Measurements from ENCODE around the gene ARF6.
A peak's percentile ranks its signal among the peaks of the same experiment; 100 is the strongest.
"Not testable (repeated sequence)": the region's sequence is repeated elsewhere in the genome, so short reads cannot be mapped to it uniquely, and the experiment has no call there.

ARF6 gene

GRCh38 chr14:49873548-49873947 lies 19.3 kb upstream of the ARF6 start:
- not testable (repeated sequence) for H3K27ac ChIP-seq, H3K4me3 ChIP-seq

GRCh38 chr14:49875640-49876198 lies 17.2 kb upstream of the ARF6 start:
- Histone ChIP-seq H3K27ac (no peak overlapping the region), H3K4me3 (no peak overlapping the region)

GRCh38 chr14:49876563-49877127 lies 16.2 kb upstream of the ARF6 start:
- H3K27ac ChIP-seq, result no peak overlapping the region
- no peak overlapping the region for H3K4me3 ChIP-seq

DNA sequence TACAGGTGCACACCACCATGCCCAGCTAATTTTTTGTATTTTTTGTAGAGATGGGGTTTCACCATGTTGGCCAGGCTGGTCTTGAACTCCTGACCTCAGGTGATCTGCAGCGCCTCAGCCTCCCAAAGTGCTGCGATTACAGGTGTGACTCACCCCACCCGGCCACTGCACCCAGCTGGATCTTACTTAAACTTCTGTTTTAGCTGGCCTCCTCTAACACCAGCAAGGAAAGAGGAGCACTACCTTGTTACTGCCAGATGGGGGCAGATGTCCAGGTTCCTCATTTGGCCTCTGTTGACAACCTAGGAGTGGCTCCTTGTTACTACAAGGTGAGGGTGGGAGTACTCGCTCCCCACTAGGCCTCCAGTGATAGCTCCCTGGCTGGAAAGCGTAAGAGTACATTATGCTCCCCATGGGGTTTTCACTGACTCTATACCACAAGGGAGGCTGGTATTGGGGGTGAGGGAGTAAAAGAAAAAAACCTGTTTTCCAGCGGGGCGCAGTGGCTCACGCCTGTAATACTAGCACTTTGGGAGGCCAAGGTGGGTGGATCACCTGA lies 13.2 kb upstream of the ARF6 start:
- Histone ChIP-seq H3K27ac (peak overlapping the region in 8 of 21 experiments; percentile 5 to 39 (median 14)), H3K4me3 (no peak overlapping the region)

DNA sequence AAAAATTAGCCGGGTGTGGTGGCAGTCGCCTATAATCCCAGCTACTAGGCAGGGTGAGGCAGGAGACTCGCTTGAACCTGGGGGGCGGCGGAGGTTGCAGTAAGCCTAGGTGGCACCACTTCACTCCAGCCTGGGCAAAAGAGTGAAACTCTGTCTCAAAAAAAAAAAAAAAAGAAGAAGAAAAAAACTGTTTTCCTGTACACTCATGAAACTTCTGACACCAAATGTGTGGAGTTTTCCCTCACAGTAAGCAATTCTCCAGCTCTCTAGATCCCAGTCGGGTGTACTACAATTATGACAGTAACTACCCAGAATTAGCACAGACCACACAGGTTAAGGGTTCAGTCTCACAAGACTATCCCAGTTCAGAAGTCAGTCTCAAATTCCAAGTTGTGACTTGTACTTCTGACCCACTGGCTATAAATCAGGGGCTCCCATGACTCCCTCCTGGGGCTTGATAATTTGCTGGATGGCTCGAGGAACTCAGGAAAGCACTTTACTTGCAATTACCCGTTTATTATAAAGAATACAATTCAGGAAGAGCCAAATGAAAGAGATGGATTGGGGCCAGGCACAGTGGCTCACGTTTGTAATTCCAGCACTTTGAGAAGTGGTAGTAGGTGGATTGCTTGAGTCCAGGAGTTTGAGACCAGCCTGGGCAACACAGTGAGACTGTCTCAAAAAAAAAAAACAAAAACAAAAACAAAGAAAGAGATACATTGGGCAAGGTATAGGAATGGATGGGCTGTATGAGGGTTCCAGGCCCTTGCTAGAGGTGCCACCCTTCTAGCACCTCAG lies 12.4 kb upstream of the ARF6 start:
- H3K27ac ChIP-seq, result peak overlapping the region in 11 of 21 experiments; percentile 0 to 50 (median 19)

GRCh38 chr14:49881350-49882001 lies 11.4 kb upstream of the ARF6 start:
- Histone ChIP-seq H3K27ac (no peak overlapping the region), H3K4me3 (no peak overlapping the region)

More for the DNA sequence above, 12.4 kb upstream of the ARF6 start:
- no peak overlapping the region for H3K4me3 ChIP-seq

DNA sequence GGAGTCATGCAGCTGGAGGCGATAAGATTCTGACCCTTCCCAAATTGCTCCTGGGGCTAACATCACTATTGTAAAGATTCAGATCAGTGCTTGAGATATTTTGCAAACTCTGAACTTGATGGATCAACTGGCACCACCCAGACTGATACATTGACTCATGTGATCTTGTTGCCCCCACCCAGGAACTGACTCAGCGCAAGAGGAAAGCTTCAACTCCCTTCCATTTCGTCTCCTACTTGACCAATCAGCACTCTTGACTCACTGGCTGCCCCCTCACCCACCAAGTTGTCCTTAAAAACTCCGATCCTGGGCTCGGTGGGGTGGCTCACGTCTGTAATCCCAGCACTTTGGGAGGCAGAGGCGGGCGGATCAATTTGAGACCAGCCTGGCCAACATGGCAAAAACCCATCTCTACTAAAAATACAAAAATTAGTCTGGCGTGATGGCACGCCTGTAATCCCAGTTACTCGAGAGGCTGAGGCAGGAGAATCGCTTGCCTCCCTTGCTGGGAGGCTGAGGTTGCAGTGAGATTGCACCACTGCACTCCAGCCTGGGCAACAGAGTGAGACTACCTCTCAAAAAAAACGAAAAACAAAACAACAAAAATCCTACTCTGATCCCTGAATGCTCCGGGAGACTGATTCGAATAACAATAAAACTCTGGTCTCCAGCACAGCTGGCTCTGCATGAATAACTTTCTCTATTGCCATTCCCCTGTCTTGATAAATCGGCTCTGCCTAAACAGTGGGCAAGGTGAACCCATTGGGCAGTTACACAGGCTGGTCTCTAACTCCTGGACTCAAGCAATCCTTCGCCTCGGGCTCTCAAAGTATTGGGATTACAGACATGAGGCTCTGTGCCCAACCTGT lies 9.8 kb upstream of the ARF6 start:
- Histone ChIP-seq H3K4me3 (no peak overlapping the region), H3K27ac (peak overlapping the region in 7 of 21 experiments; percentile 3 to 49 (median 9))

DNA sequence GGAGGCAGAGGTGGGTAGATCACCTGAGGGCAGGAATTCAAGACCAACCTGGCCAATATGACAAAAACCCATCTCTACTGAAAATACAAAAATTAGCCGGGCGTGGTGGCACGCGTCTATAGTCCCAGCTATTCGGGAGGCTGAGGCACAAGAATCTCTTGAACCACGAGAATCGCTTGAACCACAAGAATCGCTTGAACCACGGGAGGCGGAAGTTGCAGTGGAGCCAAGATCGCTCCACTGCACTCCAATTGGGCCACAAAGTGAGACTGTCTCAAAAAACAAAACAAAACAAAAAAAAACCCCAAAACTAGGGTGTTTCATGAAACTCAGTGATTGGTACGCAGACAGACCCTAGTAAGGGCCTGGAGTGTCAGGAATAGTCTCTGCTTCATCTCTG lies 6.4 kb upstream of the ARF6 start:
- H3K27ac ChIP-seq, result no peak overlapping the region
- no peak overlapping the region for H3K4me3 ChIP-seq

DNA sequence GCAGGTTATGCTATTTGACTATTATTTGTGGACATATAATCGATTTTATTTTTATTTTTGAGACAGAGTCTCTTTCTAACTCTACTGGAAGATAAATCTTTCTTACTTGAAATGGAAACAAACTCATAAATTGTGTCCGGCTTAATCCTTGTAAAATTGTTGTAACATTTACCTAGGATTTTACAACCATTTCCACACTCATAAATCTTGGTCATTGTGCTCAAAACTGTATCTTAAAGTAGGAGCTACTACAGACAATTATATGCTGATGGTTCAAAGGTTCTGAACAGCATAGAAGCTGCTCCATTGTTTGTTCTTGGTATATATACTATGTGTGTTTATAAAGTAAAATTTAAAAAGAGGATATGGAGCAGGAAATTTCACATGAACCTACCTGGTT lies 4.6 kb upstream of the ARF6 start:
- H3K4me3 ChIP-seq, result no peak overlapping the region
- H3K27ac ChIP-seq, result no peak overlapping the region

DNA sequence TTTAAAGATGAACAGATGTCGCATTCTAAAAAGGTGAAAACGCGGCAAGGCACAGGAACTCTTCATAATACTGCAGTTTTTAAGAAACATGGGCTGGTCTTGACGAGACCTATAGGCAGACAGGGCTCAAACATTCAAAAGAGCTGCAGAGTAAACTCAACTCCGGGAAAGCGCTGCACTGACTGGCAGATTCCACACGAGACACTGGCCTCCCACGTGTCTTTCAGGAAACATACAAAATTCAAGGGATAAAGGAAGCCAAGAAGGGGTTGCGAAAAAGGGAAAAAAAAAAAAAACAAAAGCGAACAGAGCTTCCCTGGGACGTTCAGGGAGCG lies 614 bp upstream of the ARF6 start:
- Histone ChIP-seq H3K27ac (peak overlapping the region; percentile 83 to 100 (median 99)), H3K4me3 (peak overlapping the region; percentile 75 to 96 (median 89))

GRCh38 chr14:49893309-49894213 lies 679 bp downstream of the ARF6 start:
- Histone ChIP-seq H3K27ac (peak overlapping the region; percentile 93 to 100 (median 99)), H3K4me3 (peak overlapping the region; percentile 75 to 96 (median 89))

- peak overlapping the region; percentile 93 to 100 (median 99) for H3K27ac ChIP-seq
- peak overlapping the region; percentile 75 to 96 (median 89) for H3K4me3 ChIP-seq
These were observed 1.6 kb downstream of the ARF6 start for GRCh38 chr14:49894214-49895107.

DNA sequence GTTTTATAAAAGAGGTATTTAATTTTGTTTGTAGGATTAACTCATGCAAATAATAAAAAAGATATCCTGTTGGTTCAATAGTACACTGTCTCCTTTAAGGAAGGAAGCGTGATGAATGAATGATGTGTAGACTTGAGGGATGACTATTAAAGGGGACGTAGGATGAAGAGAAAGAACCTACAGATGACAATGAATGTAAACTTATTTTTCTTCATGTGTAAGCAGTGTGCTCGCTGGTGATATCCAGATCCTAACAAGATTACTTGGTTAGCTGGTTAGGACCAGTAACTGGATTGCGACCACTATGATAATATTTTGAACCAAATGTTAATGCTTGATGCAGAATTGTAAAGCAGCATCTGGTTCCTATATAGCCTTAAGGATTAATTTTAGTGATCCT lies 2.6 kb downstream of the ARF6 start:
- peak overlapping the region in 18 of 21 experiments; percentile 26 to 100 (median 99) for H3K27ac ChIP-seq
- H3K4me3 ChIP-seq, result peak overlapping the region; percentile 75 to 96 (median 89)

DNA sequence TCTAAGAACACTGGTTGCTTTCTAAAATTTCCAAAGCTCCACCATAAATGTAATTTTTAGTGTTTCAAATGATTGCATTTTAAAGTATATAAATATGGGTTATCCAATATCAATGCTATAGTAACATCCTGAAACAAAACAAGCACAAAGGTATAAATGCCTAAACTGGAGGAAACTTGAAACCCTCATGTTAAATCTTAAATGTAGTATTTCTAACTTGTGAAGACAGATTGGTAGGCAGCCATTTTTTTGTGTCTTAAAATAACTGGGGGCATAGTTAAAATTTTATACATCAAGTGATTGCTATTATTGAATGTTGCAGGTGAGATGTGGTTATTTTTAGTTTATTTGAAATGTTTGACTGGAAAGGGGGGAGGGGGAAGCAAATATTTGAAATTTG lies 3.4 kb downstream of the ARF6 start:
- Histone ChIP-seq H3K4me3 (peak overlapping the region; percentile 75 to 96 (median 89)), H3K27ac (peak overlapping the region in 18 of 21 experiments; percentile 26 to 100 (median 98))

- Histone ChIP-seq H3K27ac (peak overlapping the region in 18 of 21 experiments; percentile 26 to 100 (median 66)), H3K4me3 (peak overlapping the region; percentile 75 to 96 (median 89))
These were observed 4.1 kb downstream of the ARF6 start for GRCh38 chr14:49896966-49897365.

DNA sequence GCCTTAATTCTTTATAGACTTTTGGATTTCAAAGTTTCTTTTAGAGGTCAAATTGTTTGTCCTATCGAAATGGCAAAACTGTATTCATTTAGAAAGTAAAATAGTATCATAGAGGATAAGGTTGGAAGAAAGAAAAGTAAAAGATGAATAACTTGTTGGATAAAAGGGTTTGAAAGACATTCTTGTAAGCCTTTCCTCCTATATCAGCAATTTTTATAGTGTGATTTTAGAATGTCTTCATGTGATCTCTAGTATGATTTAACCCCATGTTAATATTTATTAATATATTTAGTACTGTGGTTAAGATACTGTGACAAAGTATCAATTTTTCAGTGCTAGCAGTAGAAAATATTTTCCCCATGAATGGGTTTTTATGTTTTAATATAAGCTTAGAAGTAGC lies 4.5 kb downstream of the ARF6 start:
- Histone ChIP-seq H3K4me3 (peak overlapping the region in 5 of 7 experiments; percentile 1 to 94 (median 75)), H3K27ac (peak overlapping the region in 18 of 21 experiments; percentile 26 to 100 (median 66))

DNA sequence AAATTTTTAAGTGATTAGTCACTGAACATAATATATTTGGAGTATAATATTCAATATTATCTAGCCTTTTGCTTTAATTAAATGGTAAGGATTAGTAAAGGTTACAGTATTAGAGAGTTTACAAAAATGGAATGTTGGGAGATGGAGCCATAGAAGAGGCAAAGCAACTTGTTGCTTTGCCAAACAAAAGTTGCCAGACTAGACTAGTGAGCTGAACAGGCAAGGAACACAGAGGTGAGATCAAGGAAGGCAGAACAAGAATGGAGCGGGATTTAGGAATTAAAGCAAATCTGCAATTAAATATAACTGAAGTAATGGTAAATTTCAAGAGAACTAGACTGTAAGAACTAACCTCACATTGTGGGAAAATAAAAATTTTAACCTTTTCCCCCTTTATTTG lies 5.1 kb downstream of the ARF6 start:
- H3K27ac ChIP-seq, result peak overlapping the region in 16 of 21 experiments; percentile 1 to 100 (median 62)
- H3K4me3 ChIP-seq, result peak overlapping the region in 3 of 7 experiments; percentile 3 to 87 (median 15)

All from skin epidermis (tissue), 12 donors.